A549 (cell line): ENCODE measurements around the gene MAMLD1. TPM values are rescaled to one million over a fixed set of nuclear protein-coding genes. Genes with fewer than 3 reads are reported as not detected.

Source experiments
- ATAC-seq, 2 experiments: fragments of 200-7000 bp in 1 of 2; fragments of >200 bp in 1 of 2; cut with Nextera tagmentation in 1 of 2; cut with Tn5 transposase in 1 of 2; 3 replicates each; pipeline versions ENCODE4 v1.8.0 to v1.9.1; 2018 to 2020; ENCODE audit warnings: mild to moderate bottlenecking in 1 of 2, moderate library complexity in 1 of 2
- CTCF ChIA-PET: fragments of 300-600 bp; sonication (Branson Sonifier 250); formaldehyde crosslinking; extraction: SDS; loops from one replicate; lab custom pipeline; 2021; ENCODE audit warnings: antibody characterized with exemption, inconsistent platforms; lab: Yijun Ruan, JAX
- POLR2A ChIA-PET: fragments of 350-600 bp; formaldehyde crosslinking; extraction: SDS; loops from one replicate; lab custom pipeline; 2021; ENCODE audit warnings: antibody characterized with exemption, inconsistent platforms; lab: Yijun Ruan, JAX
- DNase-seq, 2 experiments: peaks; one replicate each; pipeline versions ENCODE4 v3.0.0 to v3.0.0-alpha.2; 2011 to 2016; ENCODE audit warnings: low read depth in 1 of 2, low spot score in 1 of 2
- FAIRE-seq: peaks from 2 replicates; lab custom pipeline; 2011; peaks lifted over from hg19 to GRCh38; lab: Jason Lieb, UNC
- H3K27ac ChIP-seq, 2 experiments: fragments of >200 bp; sonication (Bioruptor Twin); formaldehyde crosslinking; 3 replicates each; pipeline ENCODE4 v1.5.1; 2016 to 2017
- H3K4me1 ChIP-seq: fragments of >200 bp; sonication (Bioruptor Twin); formaldehyde crosslinking; 3 replicates; pipeline ENCODE4 v1.6.1; 2016
- H3K4me2 ChIP-seq: fragments of >200 bp; sonication (Bioruptor Twin); formaldehyde crosslinking; 3 replicates; pipeline ENCODE4 v1.6.1; 2016
- H3K4me3 ChIP-seq: fragments of >200 bp; sonication (Bioruptor Twin); formaldehyde crosslinking; 3 replicates; pipeline ENCODE4 v1.5.1; 2016
- H3K9me3 ChIP-seq: fragments of >200 bp; sonication (Bioruptor Twin); formaldehyde crosslinking; 3 replicates; pipeline ENCODE4 v1.6.1; 2016
- ATOH8 ChIP-seq: fragments of 250-450 bp; sonication (Bioruptor Pico); IDR thresholded peaks from 2 replicates; pipeline ENCODE4 v1.5.0; 2020; ENCODE audit warnings: low read depth, mild to moderate bottlenecking, moderate library complexity
- BCL3 ChIP-seq: fragments of >200 bp; sonication (Bioruptor Twin); formaldehyde crosslinking; IDR thresholded peaks from 3 replicates; pipeline ENCODE4 v1.6.1; 2016
- CBX8 ChIP-seq: fragments of 200-600 bp; sonication (generic); IDR thresholded peaks from 2 replicates; pipeline ENCODE4 v1.6.1; 2016
- CHD4 ChIP-seq: fragments of 200-600 bp; sonication (generic); IDR thresholded peaks from 2 replicates; pipeline ENCODE4 v1.6.1; 2016; ENCODE audit warnings: antibody characterized with exemption, mild to moderate bottlenecking, borderline replicate concordance
- ELK1 ChIP-seq: fragments of 150-350 bp; IDR thresholded peaks from 2 replicates; pipeline ENCODE4 v1.6.1; 2014; ENCODE audit warnings: low read depth, mild to moderate bottlenecking, low read length
- EP300 ChIP-seq, 2 experiments: fragments of >200 bp; sonication (Bioruptor Twin); formaldehyde crosslinking; IDR thresholded peaks; 2 replicates in 1 of 2; 3 replicates in 1 of 2; pipeline ENCODE4 v1.6.1; 2016 to 2017
- ESRRA ChIP-seq: fragments of 150-350 bp; IDR thresholded peaks from 2 replicates; pipeline ENCODE4 v1.6.1; 2014; ENCODE audit warnings: mild to moderate bottlenecking, low read length, borderline replicate concordance
- FOSL2 ChIP-seq, 2 experiments: fragments of 450-650 bp in 1 of 2; fragments of >200 bp in 1 of 2; sonication (Bioruptor Twin) in 1 of 2; formaldehyde crosslinking; IDR thresholded peaks; 2 replicates each; pipeline versions ENCODE4 v1.5.0 to v1.6.1; 2016 to 2020; ENCODE audit warnings: mild to moderate bottlenecking in 1 of 2, moderate library complexity in 1 of 2
- GATA3 ChIP-seq: IDR thresholded peaks from 2 replicates; pipeline ENCODE4 v1.6.1; 2012; ENCODE audit warnings: borderline replicate concordance
- JUNB ChIP-seq: fragments of >200 bp; sonication (Bioruptor Twin); formaldehyde crosslinking; IDR thresholded peaks from 2 replicates; pipeline ENCODE4 v1.6.1; 2016
- KDM5A ChIP-seq: fragments of 200-600 bp; sonication (generic); IDR thresholded peaks from 2 replicates; pipeline ENCODE4 v1.6.1; 2016; ENCODE audit warnings: antibody characterized with exemption, mild to moderate bottlenecking
- MYC ChIP-seq: IDR thresholded peaks from 2 replicates; pipeline ENCODE4 v1.6.1; 2012; ENCODE audit warnings: mild to moderate bottlenecking, inconsistent platforms, low read length, improper control_type of control experiment, borderline replicate concordance
- PBX3 ChIP-seq: IDR thresholded peaks from 2 replicates; pipeline ENCODE4 v1.6.1; 2012
- POLR2A ChIP-seq: IDR thresholded peaks from 2 replicates; pipeline ENCODE4 v1.6.1; 2012; ENCODE audit warnings: mild to moderate bottlenecking, low read length
- RARB ChIP-seq: fragments of 250-450 bp; sonication (Bioruptor Pico); IDR thresholded peaks from 2 replicates; pipeline ENCODE4 v1.8.0; 2021; ENCODE audit warnings: mild to moderate bottlenecking, moderate library complexity
- RNF2 ChIP-seq: fragments of 200-600 bp; sonication (generic); IDR thresholded peaks from 2 replicates; pipeline ENCODE4 v1.6.1; 2016; ENCODE audit warnings: low read depth, mild to moderate bottlenecking, antibody characterized with exemption, moderate library complexity, borderline replicate concordance
- SMC3 ChIP-seq: fragments of >200 bp; sonication (Bioruptor Twin); formaldehyde crosslinking; IDR thresholded peaks from 3 replicates; pipeline ENCODE4 v1.6.1; 2018; ENCODE audit warnings: inconsistent platforms
- SREBF2 ChIP-seq: fragments of 450-650 bp; IDR thresholded peaks from 2 replicates; pipeline ENCODE4 v1.6.1; 2014; ENCODE audit warnings: mild to moderate bottlenecking, moderate library complexity
- USF2 ChIP-seq: fragments of 450-650 bp; IDR thresholded peaks from 2 replicates; pipeline ENCODE4 v1.6.1; 2014; ENCODE audit warnings: antibody characterized with exemption
- WGBS: methylation state at CpG from one replicate; pipeline ENCODE4 v1.1.6; 2017; ENCODE audit errors: missing lambda C conversion rate; 5-methylcytosine and 5-hydroxymethylcytosine counted together
- polyA plus RNA-seq, 4 experiments: library from polyadenylated mRNA; depleted of rRNA in 3 of 4; stranded (reverse); fragments of >200 nt; fragmentation: RNase III in 1 of 4; extraction: RNeasy Plus Mini Kit Qiagen cat#74134 plus additional on column Dnase treatment in 1 of 4; gene quantifications; 2 replicates in 3 of 4; 3 replicates in 1 of 4; pipeline ENCODE4 v1.2.3, GENCODE V29; 2011 to 2017

MAMLD1 gene
- polyA plus RNA-seq, 2 of the 4 experiments (the other 2 are of a cell fraction): 1.2 to 2.3 TPM

GRCh38 chrX:150502979-150503897 lies 140.1 kb downstream of the MAMLD1 start:
- Histone ChIP-seq H3K4me3 (no peak overlapping the region), H3K27ac (no peak overlapping the region), H3K4me2 (no peak overlapping the region), H3K9me3 (no peaks in the 10 kb centered on the region), H3K4me1 (no peaks in the 10 kb centered on the region; the same call in 2 of the 3 replicates)
- 79% methylated on average over 15 of the region's 19 CpGs for WGBS
- CTCF ChIA-PET: interaction anchor here (0.6 to 1.7 kb wide), 5 partner anchors 9 to 84 kb away, joined by 3 to 6 read pairs (median 4); no protein-coding TSS in a partner anchor
- TF ChIP-seq FOSL2 (IDR thresholded peaks at IDR 0.05) (no peak), FOSL2 (CRISPR knock-in tag; IDR thresholded peaks at IDR 0.05) (no peak), GATA3 (no peak), ELK1 (no peak), CBX8 (no peak), CHD4 (no peak), USF2 (no peak)
- no peak for ATAC-seq
- no peak for FAIRE-seq
- POLR2A ChIA-PET: no interaction called here
- DNase-seq: no peak

GRCh38 chrX:150503898-150504219 lies 140.7 kb downstream of the MAMLD1 start:
- DNase-seq: peak in 1 of 2 experiments; percentile 10
- 52% methylated on average over 2 of the region's 5 CpGs for WGBS
- peak in 1 of 2 experiments; percentile 77; a peak in 3 of 6 replicates for ATAC-seq
- Histone ChIP-seq H3K27ac (no peak overlapping the region), H3K4me2 (no peak overlapping the region), H3K9me3 (no peaks in the 10 kb centered on the region), H3K4me3 (no peak overlapping the region), H3K4me1 (no peaks in the 10 kb centered on the region; the same call in 2 of the 3 replicates)
- TF ChIP-seq RARB: no peak
- TF ChIP-seq EP300 (IDR thresholded peaks at IDR 0.05): no peak
- no peak for TF ChIP-seq PBX3
- TF ChIP-seq ATOH8 (CRISPR knock-in tag): no peak
- TF ChIP-seq MYC: no peak
- TF ChIP-seq GATA3: no peak
- TF ChIP-seq RNF2: no peak
- TF ChIP-seq ESRRA: no peak
- no peak for TF ChIP-seq SMC3
- no peak for TF ChIP-seq POLR2A
- no peak for TF ChIP-seq SREBF2
- no peak for TF ChIP-seq JUNB
- no peak for TF ChIP-seq FOSL2 (IDR thresholded peaks at IDR 0.05)
- TF ChIP-seq FOSL2 (CRISPR knock-in tag; IDR thresholded peaks at IDR 0.05): no peak
- TF ChIP-seq BCL3: no peak
- no peak for TF ChIP-seq KDM5A
- no peak for FAIRE-seq
- ChIA-PET CTCF (interaction anchor here (0.8 to 1.3 kb wide), 2 partner anchors 16 to 18 kb away, joined by 3 to 4 read pairs; no protein-coding TSS in a partner anchor), POLR2A (no interaction called here)
